Heart left ventricle (tissue), 16 donors: ENCODE data around the gene AKR1C4. TPM values are rescaled to one million over a fixed set of nuclear protein-coding genes. Genes with fewer than 3 reads are reported as not detected.

Source experiments
- ATAC-seq, 4 donors: fragments of 200-7000 bp; cut with Tn5 transposase; one replicate each; pipeline ENCODE4 v1.9.1; 2020 to 2022; ENCODE audit warnings: moderate library complexity in 4 of 4, mild to moderate bottlenecking in 3 of 4, moderate number of reproducible peaks in 1 of 4
- DNase-seq, 5 donors: peaks; one replicate each; pipeline ENCODE4 v3.0.0-alpha.2; 2020
- H3K27ac ChIP-seq, 12 donors: fragments of 200-600 bp; sonication (generic) in 4 of 12; one replicate each; pipeline versions ENCODE4 v1.5.0 to v1.8.0; 2016 to 2022; ENCODE audit warnings: mild to moderate bottlenecking in 2 of 12
- H3K27me3 ChIP-seq, 9 donors: fragments of 200-600 bp; sonication (generic) in 2 of 9; one replicate each; pipeline versions ENCODE4 v1.5.1 to v1.8.0; 2016 to 2022; ENCODE audit warnings: mild to moderate bottlenecking in 3 of 9
- H3K36me3 ChIP-seq, 9 donors: fragments of 200-600 bp; sonication (generic) in 2 of 9; one replicate each; pipeline versions ENCODE4 v1.5.0 to v1.8.0; 2018 to 2022; ENCODE audit warnings: mild to moderate bottlenecking in 2 of 9
- H3K4me1 ChIP-seq, 12 donors: fragments of 200-600 bp; sonication (generic) in 4 of 12; one replicate each; pipeline versions ENCODE4 v1.5.0 to v1.8.0; 2016 to 2022; ENCODE audit warnings: mild to moderate bottlenecking in 3 of 12
- H3K4me3 ChIP-seq, 12 donors: fragments of 200-600 bp; sonication (generic) in 4 of 12; one replicate each; pipeline versions ENCODE4 v1.5.0 to v1.8.0; 2017 to 2022; ENCODE audit warnings: mild to moderate bottlenecking in 9 of 12, moderate library complexity in 4 of 12
- H3K9me3 ChIP-seq, 12 donors: fragments of 200-600 bp; sonication (generic) in 4 of 12; one replicate each; pipeline versions ENCODE4 v1.5.0 to v1.8.0; 2016 to 2022; ENCODE audit warnings: mild to moderate bottlenecking in 1 of 12
- CTCF ChIP-seq, 12 donors: fragments of 200-600 bp; sonication (generic) in 4 of 12; IDR thresholded peaks; one replicate each; pipeline versions ENCODE4 v1.5.0 to v1.8.0; 2018 to 2022; ENCODE audit warnings: antibody characterized with exemption in 12 of 12, mild to moderate bottlenecking in 5 of 12
- POLR2A ChIP-seq, 2 donors: fragments of 450-650 bp; IDR thresholded peaks; one replicate each; pipeline ENCODE4 v1.6.1; 2017; ENCODE audit warnings: antibody characterized with exemption in 2 of 2, mild to moderate bottlenecking in 2 of 2, moderate library complexity in 2 of 2
- WGBS, 4 donors: extraction: QIAGEN DNeasy Blood & Tissue Kit in 2 of 4; methylation state at CpG; one replicate each; pipeline versions ENCODE4 v1.1.5 to v1.1.7; 2013 to 2018; 5-methylcytosine and 5-hydroxymethylcytosine counted together
- intact Hi-C, 10 donors: fragments of 100-400 bp; cut with DNase I; formaldehyde crosslinking; loops; one replicate each; pipeline versions ENCODE4 v1.11.1 to v1.14.2; 2022
- polyA plus RNA-seq, 2 donors: library from polyadenylated mRNA; stranded (reverse); fragments of 200-250 nt; gene quantifications; one replicate each; pipeline ENCODE4 v1.2.3, GENCODE V29; 2013
- total RNA-seq, 9 donors: library from RNA; depleted of rRNA in 2 of 9; stranded (reverse); fragments of >200 nt in 2 of 9; fragmentation: NEBNext Ultra II Directional in 3 of 9; extraction: Animal tissue kit (Norgen Biotek cat#: 25700) in 3 of 9; gene quantifications; one replicate each; pipeline versions ENCODE4 v1.1.0 to v1.2.4, GENCODE V29; 2016 to 2023
- donor health status: ischemic (EF 13 %, LVEDD 7.1; RV severe dilation, severe dysfunction).
- donor health status: healthy with polysubstance abuse.
- donor health status: DM: no; HTN: yes; CAD: no.
- donor health status: DM: no; HTN: no; CAD: no.
- donor health status: ischemic (EF 25% LVEDD 6.9; RV normal size, moderate dysfunction).
- donor health status: ischemic (EF 25% LVEDD 5.7; RV mildly dilated, moderate dysfunction).
- donor health status: healthy.
- donor health status: DM: yes; HTN: yes; CAD: no.
- donor health status: ischemic (EF 35%, LVEDD 5.7; RV mildly dilated, moderate dysfunction).
- donor health status: nonischemic (EF 11% LVEDD 7.7; RV severe dilation, severe dysfunction).
- donor health status: DM: yes; HTN: yes; CAD: no.
- donor health status: PGD.
- donor health status: ischemic (EF 29% LVEDD 5.4; RV normal size, mild dysfunction).
- donor health status: nonischemic (EF 23%, LVEDD 6.1; RV moderate dilation, normal function).

Gene AKR1C4
- total and polyA plus RNA-seq, 11 donors, result not detected

DNA sequence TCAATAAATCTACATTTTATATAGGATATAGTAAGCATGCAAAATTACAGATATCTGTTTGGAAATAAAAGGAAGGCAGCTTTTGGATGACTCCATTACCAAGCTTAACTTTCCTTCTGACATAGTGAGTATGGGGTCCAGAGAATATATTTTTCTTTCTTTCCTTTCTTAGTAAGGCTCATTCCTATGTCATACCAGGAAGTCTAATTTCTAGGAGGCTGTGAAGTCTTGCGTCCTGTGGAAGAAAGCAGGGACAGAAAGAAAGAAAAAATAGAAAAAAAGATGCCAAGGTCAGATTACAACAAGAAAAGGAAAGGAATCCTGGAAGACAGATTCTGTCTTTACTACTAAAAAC lies 48.0 kb upstream of the AKR1C4 start:
- DNase-seq, result no peak
- Histone ChIP-seq H3K4me3 (no peak overlapping the region), H3K9me3 (peaks cover 0 to 16% (median 4%) of the 10 kb centered on the region in 12 donors), H3K36me3 (no peaks in the 10 kb centered on the region), H3K4me1 (no peaks in the 10 kb centered on the region), H3K27ac (no peak overlapping the region), H3K27me3 (no peaks in the 10 kb centered on the region)
- no peak for ATAC-seq
- WGBS, 4 donors, result 40 to 69% (median 60%) methylated on average over 1 of the region's 1 CpG
- TF ChIP-seq POLR2A (IDR thresholded peaks at IDR 0.05) (no peak), CTCF (IDR thresholded peaks at IDR 0.05) (no peak)
- intact Hi-C loops, result no loop called here

DNA sequence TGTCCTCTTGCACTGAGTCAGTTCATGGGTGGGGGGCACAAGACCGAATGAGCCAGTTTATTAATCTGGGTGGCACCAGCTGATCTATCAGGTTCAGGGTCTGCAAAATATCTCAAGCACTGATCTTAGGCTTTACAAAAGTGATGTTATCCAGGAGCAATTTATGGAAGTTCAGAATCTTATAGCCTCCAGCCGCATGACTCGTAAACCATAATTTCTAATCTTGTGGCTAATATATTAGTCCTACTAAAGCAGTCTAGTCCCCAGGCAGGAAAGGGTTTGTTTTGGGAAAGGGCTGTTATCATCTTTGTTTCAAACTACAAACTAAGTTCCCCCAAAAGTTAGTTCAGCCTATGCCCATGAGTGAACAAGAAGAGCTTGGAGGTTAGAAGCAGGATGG lies 45.6 kb upstream of the AKR1C4 start:
- no peak overlapping the region for H3K27ac ChIP-seq
- intact Hi-C loops, result no loop called here
- H3K4me1 ChIP-seq, result peaks cover 0 to 2% (median 0%) of the 10 kb centered on the region in 12 donors
- no peak overlapping the region for H3K4me3 ChIP-seq
- H3K36me3 ChIP-seq, result no peaks in the 10 kb centered on the region
- WGBS, 4 donors, result 83 to 94% (median 91%) methylated on average over 3 of the region's 3 CpGs
- TF ChIP-seq POLR2A (IDR thresholded peaks at IDR 0.05), result no peak
- TF ChIP-seq CTCF (IDR thresholded peaks at IDR 0.05), result no peak
- ATAC-seq (no peak), DNase-seq (no peak)
- no peaks in the 10 kb centered on the region for H3K27me3 ChIP-seq
- H3K9me3 ChIP-seq, result peaks cover 0 to 15% (median 4%) of the 10 kb centered on the region in 12 donors

DNA sequence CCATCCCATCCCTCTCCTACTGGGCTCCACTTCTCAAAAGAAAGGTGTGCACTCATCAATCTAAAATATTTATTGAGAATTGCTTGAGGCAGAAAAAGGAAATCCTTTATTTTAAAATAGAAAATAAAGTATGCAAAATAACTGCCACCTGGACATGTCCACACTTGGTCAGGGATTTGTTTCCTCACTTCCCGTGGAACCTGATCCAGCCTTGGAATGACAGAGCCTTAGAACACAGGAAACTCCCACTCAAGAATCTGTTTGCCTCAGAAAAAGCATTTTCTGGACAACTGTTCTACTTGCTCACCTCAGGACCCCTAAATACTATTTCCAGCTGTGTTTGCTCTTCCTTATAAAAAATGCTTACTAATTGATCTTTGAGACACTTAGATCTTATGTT lies 40.7 kb upstream of the AKR1C4 start:
- TF ChIP-seq POLR2A (IDR thresholded peaks at IDR 0.05) (no peak), CTCF (IDR thresholded peaks at IDR 0.05) (no peak)
- Histone ChIP-seq H3K36me3 (no peaks in the 10 kb centered on the region), H3K4me3 (no peak overlapping the region), H3K9me3 (peaks cover 0 to 3% (median 0%) of the 10 kb centered on the region in 12 donors), H3K4me1 (peaks cover 0 to 3% (median 0%) of the 10 kb centered on the region in 12 donors), H3K27me3 (no peaks in the 10 kb centered on the region), H3K27ac (no peak overlapping the region)
- intact Hi-C loops, result no loop called here
- DNase-seq (no peak), ATAC-seq (no peak)
- whole genome bisulfite sequencing, 4 donors, result 17 to 34% (median 29%) methylated on average over 1 of the region's 1 CpG

DNA sequence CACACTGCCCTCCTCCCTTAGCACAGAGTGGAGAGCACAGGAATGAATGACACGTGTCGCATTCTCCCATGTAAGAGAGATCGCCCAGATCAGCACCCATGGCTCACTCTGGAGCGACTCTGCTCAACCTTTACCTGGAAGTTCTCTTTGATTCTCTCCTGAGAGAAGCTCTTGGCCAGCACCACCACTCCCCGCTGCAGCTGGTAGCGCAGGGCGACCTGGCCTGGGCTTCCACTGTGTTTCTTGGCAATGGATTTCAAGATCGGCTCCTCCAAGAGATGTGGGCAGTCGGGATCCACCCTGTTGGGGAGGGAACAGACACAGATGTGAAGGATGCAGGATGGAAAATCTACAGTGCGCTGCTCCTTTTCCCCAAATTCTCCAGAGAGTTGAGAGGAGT lies 39.1 kb upstream of the AKR1C4 start:
- ATAC-seq (no peak), DNase-seq (no peak)
- Histone ChIP-seq H3K36me3 (no peaks in the 10 kb centered on the region), H3K4me1 (peaks cover 0 to 3% (median 0%) of the 10 kb centered on the region in 12 donors), H3K4me3 (no peak overlapping the region), H3K27ac (no peak overlapping the region), H3K9me3 (peaks cover 0 to 14% (median 0%) of the 10 kb centered on the region in 12 donors), H3K27me3 (no peaks in the 10 kb centered on the region)
- WGBS, 4 donors, result 74 to 93% (median 80%) methylated on average over 10 of the region's 10 CpGs
- intact Hi-C loops, result no loop called here
- no peak for TF ChIP-seq CTCF (IDR thresholded peaks at IDR 0.05)
- no peak for TF ChIP-seq POLR2A (IDR thresholded peaks at IDR 0.05)
